GM18951 (cell line): ENCODE results near the gene SLC35G6.

Experiments
- POLR2A ChIP-seq: IDR thresholded peaks from 4 replicates; pipeline ENCODE4 v1.6.1; 2011; ENCODE audit warnings: mild to moderate bottlenecking; ENCODE audit not compliant: insufficient read length, insufficient read depth; ENCODE audit errors: extremely low read depth
- in situ Hi-C: fragments of 300-500 bp; cut with MboI; formaldehyde crosslinking; loops from one replicate; pipeline ENCODE4 v1.12.0; 2022; ENCODE audit warnings: low sequenced_read_pairs, mixed read lengths, inconsistent platforms; ENCODE audit not compliant: unreplicated experiment

SLC35G6 gene

GRCh38 chr17:7442142-7442541 is 39.1 kb upstream of the SLC35G6 start:
- in situ Hi-C loops = no loop called here
- TF ChIP-seq POLR2A = no peak

GRCh38 chr17:7443499-7444485 is 37.5 kb upstream of the SLC35G6 start:
- TF ChIP-seq POLR2A = no peak
- in situ Hi-C loops = no loop called here

DNA sequence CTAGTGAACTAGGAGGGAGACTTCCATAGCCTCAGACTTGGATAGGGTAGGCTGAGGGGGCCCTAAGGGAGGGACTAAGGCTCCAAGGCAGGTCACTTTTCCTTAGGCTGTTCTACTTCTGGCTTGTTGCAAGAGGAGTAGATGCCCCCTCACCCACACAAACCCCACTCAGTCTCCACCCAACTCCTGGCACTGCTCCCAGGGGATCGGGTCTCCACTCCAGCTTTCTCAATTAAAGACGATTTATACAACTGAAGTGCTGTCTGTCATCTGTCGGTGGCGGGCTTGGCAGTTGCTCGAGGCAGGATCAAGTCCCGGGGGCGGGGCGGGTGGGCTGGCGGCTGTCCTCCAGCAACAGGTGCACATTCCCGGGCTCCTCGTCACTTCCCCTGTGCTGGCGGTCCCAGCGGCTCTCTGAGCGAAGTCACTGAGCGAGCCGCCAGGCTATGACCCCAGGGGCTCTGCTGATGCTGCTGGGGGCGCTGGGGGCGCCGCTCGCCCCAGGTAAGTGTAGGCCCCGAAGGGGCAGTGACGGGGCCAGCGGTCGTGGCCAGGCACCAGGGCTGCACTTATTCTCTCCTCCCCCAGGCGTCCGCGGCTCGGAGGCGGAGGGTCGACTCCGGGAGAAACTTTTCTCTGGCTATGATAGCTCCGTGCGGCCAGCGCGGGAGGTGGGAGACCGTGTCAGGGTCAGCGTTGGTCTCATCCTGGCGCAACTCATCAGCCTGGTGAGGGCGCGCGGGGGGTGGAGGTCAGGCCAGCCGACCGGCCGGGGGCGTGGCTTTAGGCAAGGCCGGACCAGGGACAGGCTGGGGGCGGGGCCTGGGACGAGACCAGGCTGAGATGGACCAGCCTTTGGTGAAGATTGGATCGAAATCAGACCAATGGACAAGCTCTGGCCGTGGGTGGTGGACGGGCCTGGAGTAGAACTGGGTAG is 36.3 kb upstream of the SLC35G6 start, which contains the start of gene CHRNB1:
TSS of gene CHRNB1 (plus strand) at position 380 of the 937 bp plus-strand sequence. CDS start at position 447, 67 bp downstream.
- no peak for TF ChIP-seq POLR2A
- in situ Hi-C loops = no loop called here

- TF ChIP-seq POLR2A = no peak
- in situ Hi-C loops = no loop called here
These were observed 35.7 kb upstream of the SLC35G6 start for GRCh38 chr17:7445619-7445968.

DNA sequence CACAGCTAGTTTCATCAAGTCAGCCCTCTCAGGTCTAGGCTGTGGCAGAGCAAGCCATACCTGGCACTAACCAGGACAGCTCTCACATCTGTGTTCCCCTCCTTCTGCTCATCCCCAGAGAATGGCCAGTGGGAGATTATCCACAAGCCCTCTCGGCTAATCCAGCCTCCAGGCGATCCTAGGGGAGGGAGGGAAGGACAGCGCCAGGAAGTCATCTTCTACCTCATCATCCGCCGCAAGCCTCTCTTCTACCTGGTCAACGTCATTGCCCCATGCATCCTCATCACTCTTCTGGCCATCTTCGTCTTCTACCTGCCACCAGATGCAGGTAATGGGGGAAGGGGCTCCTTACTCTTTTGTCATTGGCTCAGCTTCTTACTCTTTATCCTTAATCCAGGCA is 32.8 kb upstream of the SLC35G6 start:
- TF ChIP-seq POLR2A = no peak
- in situ Hi-C loops = no loop called here

DNA sequence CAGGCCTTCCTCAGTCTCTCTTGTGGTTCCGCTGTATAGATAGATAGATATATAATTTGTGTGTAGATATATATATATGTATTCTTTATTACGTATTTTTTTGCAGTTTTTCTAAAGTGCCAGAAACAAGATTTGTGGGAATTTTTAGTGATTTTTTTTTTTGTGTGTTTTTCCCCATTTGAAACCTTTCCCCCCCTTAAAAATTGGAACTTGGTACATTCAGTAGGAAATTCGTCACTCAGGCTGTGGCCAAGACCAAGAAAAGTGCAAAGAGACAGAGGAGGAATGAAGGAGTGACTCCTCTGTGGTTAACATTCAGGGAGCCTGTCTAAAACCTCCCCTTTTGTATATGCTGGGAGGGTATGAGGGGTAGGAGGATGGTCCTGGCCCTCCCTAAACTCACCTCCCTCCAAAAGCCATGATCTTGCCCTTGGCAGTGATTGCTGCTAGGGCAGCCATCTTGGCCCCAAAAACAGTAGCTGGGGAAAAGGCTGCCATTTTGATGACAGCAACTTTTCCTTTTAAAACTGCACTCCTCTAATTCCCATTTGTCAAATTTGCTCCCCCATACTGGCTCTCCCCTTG is 21.2 kb upstream of the SLC35G6 start:
- in situ Hi-C loops = no loop called here
- no peak for TF ChIP-seq POLR2A

GRCh38 chr17:7460850-7461660 is 20.2 kb upstream of the SLC35G6 start:
- no peak for TF ChIP-seq POLR2A
- in situ Hi-C loops = no loop called here

GRCh38 chr17:7462474-7463371 is 18.5 kb upstream of the SLC35G6 start:
- no peak for TF ChIP-seq POLR2A
- in situ Hi-C loops = no loop called here

DNA sequence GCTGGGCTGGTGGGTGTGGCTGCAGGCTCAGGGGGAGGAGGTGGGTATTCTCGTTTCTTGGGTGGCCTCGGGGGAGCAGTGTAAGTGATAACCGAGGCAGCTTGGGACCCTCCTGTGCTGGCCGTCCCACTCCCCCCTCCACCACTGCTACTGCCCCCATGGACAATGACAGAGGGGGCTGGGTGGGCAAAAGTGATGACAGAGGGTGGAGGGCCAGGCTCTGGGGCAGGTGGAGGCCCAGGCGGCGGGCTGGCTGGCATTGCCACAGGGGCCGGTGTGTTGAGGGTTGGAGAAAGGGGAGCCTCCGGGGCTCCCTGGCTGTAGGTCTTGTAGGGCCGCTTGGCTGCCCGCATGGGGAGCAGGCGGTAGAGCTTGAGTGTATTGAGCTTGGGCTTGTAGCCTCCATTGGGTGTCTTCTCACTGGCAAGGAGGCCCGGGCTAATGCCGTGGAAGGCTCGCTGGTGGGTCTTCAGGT is 17.8 kb upstream of the SLC35G6 start:
- no peak for TF ChIP-seq POLR2A
- in situ Hi-C loops = no loop called here

GRCh38 chr17:7464081-7464480 is 17.2 kb upstream of the SLC35G6 start:
- in situ Hi-C loops = no loop called here
- no peak for TF ChIP-seq POLR2A

DNA sequence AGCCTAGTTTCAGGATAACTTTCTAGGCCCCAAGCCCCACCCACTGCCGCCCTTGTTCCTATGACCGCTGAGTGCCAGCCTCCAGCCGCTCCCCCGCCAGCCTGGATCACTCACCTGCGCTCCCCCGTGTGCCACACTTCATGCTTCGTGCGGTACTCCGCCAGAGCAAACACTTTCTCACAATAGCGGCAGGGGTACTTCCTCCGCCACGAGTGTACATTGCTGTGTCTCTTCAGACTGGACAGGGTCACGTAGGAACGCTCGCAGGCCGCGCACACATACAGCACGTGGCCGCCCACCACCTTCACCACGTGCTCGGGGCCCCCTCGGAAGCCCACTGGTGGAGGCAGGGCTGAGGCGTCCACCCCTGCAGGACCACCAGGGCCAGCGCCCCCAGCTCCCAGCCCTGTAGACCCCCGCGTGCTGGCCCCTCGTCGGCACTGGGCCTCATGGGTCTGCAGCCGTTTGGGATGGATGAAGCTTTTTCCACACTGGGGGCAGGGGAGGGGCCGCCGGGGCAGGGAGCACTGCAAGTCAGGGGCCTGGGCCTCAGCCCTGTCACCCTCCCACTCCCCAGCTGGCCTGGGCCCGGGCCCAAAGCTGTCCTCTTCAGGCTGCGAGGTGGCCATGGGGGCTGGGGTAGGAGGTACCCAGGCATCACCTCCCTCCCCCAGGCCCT is 15.5 kb upstream of the SLC35G6 start:
- no peak for TF ChIP-seq POLR2A
- in situ Hi-C loops = no loop called here

GRCh38 chr17:7466318-7466638 is 15.0 kb upstream of the SLC35G6 start:
- no peak for TF ChIP-seq POLR2A
- in situ Hi-C loops = no loop called here
